ENCODE results near the gene CDK10.

DNA sequence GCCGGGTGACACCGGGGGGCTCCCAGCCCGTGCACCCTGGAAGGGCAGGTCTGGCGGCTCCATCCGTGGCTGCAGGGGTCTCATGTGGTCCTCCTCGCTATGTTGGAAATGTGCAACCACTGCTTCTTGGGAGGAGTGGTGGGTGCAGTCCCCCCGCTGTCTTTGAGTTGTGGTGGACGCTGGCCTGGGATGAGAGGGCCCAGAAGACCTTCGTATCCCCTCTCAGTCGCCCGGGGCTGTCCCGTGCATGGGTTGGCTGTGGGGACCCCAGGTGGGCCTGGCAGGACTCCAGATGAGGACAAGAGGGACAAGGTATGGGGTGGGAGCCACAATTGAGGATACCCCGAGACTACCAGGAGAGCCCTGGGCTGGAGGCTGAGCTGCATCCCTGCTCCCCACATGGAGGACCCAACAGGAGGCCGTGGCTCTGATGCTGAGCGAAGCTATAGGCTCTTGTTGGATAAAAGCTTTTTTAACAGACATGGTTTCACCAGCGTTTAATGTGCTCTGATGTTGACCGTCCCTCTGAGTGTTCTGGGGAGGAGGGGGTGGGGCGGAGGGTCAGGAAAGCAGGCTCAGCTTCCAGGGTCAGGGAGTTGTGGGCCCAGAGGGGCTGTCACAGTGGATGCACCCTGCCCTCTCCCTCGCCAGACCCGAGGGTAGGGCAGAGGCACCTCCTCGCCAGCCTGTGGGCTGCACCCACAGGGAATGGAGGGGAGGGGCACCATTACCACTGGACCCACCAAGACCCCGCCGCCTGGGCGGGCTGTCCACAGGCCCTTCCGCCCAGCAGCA, 9.6 kb downstream of the CDK10 start:
- TF ChIP-seq POLR2A (IDR thresholded peaks at IDR 0.05; ENCODE audit: low read length) (no peak), GATA1 (IDR thresholded peaks at IDR 0.05; ENCODE audit: low read depth, low read length) (no peak)

All from erythroblast (primary cell).